ENCODE results near the gene MINDY1. TPM values are rescaled to one million over a fixed set of nuclear protein-coding genes. Genes with fewer than 3 reads are reported as not detected.

The MINDY1 gene
- total RNA-seq, 2 experiments from 2014 or later: 8.5 to 13.8 TPM

DNA sequence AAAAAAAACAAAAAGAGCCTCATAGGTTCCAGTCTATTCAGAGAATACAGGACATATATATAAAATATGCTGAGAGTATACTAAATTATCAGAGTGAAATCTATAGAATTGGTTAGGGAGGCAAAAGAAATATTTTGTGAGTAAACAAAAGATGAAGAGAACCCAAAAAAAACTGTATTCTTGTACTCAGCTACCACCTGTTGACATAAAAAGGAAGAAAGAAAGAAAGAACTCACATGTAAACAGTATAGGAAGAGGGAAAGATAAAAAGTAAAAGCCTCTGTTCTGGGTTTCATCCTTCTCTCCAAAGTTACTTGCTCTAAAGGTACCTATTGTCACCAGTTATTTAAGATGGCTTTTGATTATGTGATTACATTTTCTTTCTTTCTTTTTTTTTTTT lies 19.8 kb upstream of the MINDY1 start:
- DNase-seq (ENCODE audit: low spot score): no peak
- intact Hi-C loops (cut with micrococcal nuclease; ENCODE audit: unreplicated experiment): no loop called here

DNA sequence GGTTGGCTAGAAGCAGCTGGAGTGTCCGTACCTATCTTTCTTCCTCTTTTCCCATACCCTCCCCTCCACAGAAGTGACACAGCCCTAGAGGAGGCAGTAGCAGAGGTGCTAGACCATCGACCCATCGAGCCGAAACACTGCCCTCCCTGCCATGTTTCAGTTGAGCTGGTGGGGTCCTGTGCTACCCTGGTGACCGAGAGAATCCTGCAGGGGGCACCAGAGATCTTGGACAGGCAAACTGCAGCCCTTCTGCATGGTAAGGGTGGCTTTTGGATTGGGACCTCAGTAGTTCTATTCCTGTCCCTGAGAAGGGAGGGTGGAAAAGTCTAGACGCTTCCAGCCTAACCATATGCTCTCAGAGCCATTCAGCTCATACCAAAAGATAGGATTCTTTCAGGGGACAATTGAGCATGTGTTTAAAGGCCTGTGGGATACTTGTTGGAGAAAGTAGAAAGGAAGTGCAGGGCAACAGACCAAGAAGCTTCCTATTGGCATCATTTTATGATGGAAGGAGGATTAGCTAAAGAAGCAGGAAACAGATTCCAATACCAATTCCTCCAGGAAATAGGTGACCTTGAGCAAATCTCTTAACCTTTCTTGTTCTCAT lies 17.9 kb upstream of the MINDY1 start:
- Histone ChIP-seq H3K9me2 (ENCODE audit: insufficient read depth, low read length) (no peaks in the 10 kb centered on the region), H3K4me1 (ENCODE audit: insufficient read depth, low read length, poor library complexity, severe bottlenecking) (no peaks in the 10 kb centered on the region), H3K36me3 (ENCODE audit: insufficient read depth, low read length) (peaks cover 48% of the 10 kb centered on the region), H3K79me2 (ENCODE audit: insufficient read depth, low read depth, low read length) (no peaks in the 10 kb centered on the region), H2AFZ (ENCODE audit: low read length) (no peak overlapping the region), H3K27ac (ENCODE audit: low read depth, low read length, poor library complexity, severe bottlenecking) (no peak overlapping the region), H4K20me1 (ENCODE audit: insufficient read depth, low read length) (no peaks in the 10 kb centered on the region), H3K4me3 (ENCODE audit: low read depth, low read length, poor library complexity, severe bottlenecking) (no peak overlapping the region), H3K4me2 (ENCODE audit: low read length) (no peak overlapping the region), H3K9me3 (ENCODE audit: low read length) (no peaks in the 10 kb centered on the region)
- ChIA-PET CTCF (ENCODE audit: unreplicated experiment) (interaction anchor here (0.6 kb wide), 1 partner anchor 66 kb away, joined by 3 read pairs; no protein-coding TSS in a partner anchor), POLR2A (interaction anchor here (0.5 to 1.2 kb wide), 2 partner anchors 49 to 55 kb away, joined by 3 read pairs; no protein-coding TSS in a partner anchor)
- BruUV-seq (replicated peaks): no TSS peak
- intact Hi-C loops (cut with micrococcal nuclease; ENCODE audit: unreplicated experiment): loop anchor here (1.0 kb wide), 2 partner anchors 48 to 132 kb away; partner anchors contain the start of gene TNFAIP8L2
- peak; percentile 67 for DNase-seq (ENCODE audit: low spot score)
- TF ChIP-seq, protein P1, sequence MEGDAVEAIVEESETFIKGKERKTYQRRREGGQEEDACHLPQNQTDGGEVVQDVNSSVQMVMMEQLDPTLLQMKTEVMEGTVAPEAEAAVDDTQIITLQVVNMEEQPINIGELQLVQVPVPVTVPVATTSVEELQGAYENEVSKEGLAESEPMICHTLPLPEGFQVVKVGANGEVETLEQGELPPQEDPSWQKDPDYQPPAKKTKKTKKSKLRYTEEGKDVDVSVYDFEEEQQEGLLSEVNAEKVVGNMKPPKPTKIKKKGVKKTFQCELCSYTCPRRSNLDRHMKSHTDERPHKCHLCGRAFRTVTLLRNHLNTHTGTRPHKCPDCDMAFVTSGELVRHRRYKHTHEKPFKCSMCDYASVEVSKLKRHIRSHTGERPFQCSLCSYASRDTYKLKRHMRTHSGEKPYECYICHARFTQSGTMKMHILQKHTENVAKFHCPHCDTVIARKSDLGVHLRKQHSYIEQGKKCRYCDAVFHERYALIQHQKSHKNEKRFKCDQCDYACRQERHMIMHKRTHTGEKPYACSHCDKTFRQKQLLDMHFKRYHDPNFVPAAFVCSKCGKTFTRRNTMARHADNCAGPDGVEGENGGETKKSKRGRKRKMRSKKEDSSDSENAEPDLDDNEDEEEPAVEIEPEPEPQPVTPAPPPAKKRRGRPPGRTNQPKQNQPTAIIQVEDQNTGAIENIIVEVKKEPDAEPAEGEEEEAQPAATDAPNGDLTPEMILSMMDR (conservative IDR thresholded peaks at IDR 0.05; ENCODE audit: low read length): peak; percentile 87
- no peak for TF ChIP-seq EZH2phosphoT487 (IDR thresholded peaks at IDR 0.05; ENCODE audit: borderline replicate concordance, low read depth, low read length)

More for the DNA sequence above, 19.8 kb upstream of the MINDY1 start:
- Histone ChIP-seq H3K27ac (ENCODE audit: low read depth, low read length, poor library complexity, severe bottlenecking) (no peak overlapping the region), H3K36me3 (ENCODE audit: insufficient read depth, low read length) (peaks cover 54% of the 10 kb centered on the region), H3K9me3 (ENCODE audit: low read length) (no peaks in the 10 kb centered on the region), H3K9me2 (ENCODE audit: insufficient read depth, low read length) (no peaks in the 10 kb centered on the region), H3K4me2 (ENCODE audit: low read length) (no peak overlapping the region), H2AFZ (ENCODE audit: low read length) (no peak overlapping the region), H3K4me1 (ENCODE audit: insufficient read depth, low read length, poor library complexity, severe bottlenecking) (no peaks in the 10 kb centered on the region), H4K20me1 (ENCODE audit: insufficient read depth, low read length) (no peaks in the 10 kb centered on the region), H3K79me2 (ENCODE audit: insufficient read depth, low read depth, low read length) (no peaks in the 10 kb centered on the region), H3K4me3 (ENCODE audit: low read depth, low read length, poor library complexity, severe bottlenecking) (no peak overlapping the region)
- ChIA-PET POLR2A (no interaction called here), CTCF (ENCODE audit: unreplicated experiment) (no interaction called here)
- TF ChIP-seq, protein P1 (conservative IDR thresholded peaks at IDR 0.05; ENCODE audit: low read length): no peak
- TF ChIP-seq EZH2phosphoT487 (IDR thresholded peaks at IDR 0.05; ENCODE audit: borderline replicate concordance, low read depth, low read length): no peak
- BruUV-seq (replicated peaks): no TSS peak

DNA sequence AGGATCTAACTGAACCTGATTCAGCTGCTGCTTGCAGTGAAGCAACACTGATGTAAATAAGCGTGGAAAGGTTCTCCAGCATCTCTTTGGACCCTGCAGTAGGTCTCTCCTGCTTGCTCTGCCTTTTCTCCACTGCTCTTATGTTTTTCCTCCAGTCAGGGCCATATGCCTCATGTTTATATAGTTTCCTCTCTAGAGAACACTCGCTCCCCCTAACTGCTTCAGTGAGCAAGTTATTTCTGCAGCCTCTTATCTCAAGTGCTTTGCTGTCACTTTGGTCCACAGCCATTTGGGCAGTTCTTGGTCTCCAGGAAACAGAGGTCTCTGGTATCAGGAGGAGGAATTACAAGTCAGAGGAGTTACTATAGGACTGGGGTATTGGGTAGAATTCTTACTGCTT lies 6.8 kb upstream of the MINDY1 start:
- no TSS peak for BruUV-seq (replicated peaks)
- Histone ChIP-seq H3K9me2 (ENCODE audit: insufficient read depth, low read length) (no peaks in the 10 kb centered on the region), H3K4me2 (ENCODE audit: low read length) (no peak overlapping the region), H3K4me1 (ENCODE audit: insufficient read depth, low read length, poor library complexity, severe bottlenecking) (peaks cover 9% of the 10 kb centered on the region), H3K79me2 (ENCODE audit: insufficient read depth, low read depth, low read length) (peaks cover 16% of the 10 kb centered on the region; the same call in 1 of the 2 replicates), H3K4me3 (ENCODE audit: low read depth, low read length, poor library complexity, severe bottlenecking) (no peak overlapping the region), H4K20me1 (ENCODE audit: insufficient read depth, low read length) (no peaks in the 10 kb centered on the region), H3K27ac (ENCODE audit: low read depth, low read length, poor library complexity, severe bottlenecking) (no peak overlapping the region), H3K36me3 (ENCODE audit: insufficient read depth, low read length) (peaks cover 8% of the 10 kb centered on the region), H2AFZ (ENCODE audit: low read length) (no peak overlapping the region), H3K9me3 (ENCODE audit: low read length) (no peaks in the 10 kb centered on the region)
- ChIA-PET CTCF (ENCODE audit: unreplicated experiment) (no interaction called here), POLR2A (interaction anchor here (0.6 kb wide), 1 partner anchor 37 kb away, joined by 4 read pairs; no protein-coding TSS in a partner anchor)
- intact Hi-C loops (cut with micrococcal nuclease; ENCODE audit: unreplicated experiment): no loop called here
- no peak for DNase-seq (ENCODE audit: low spot score)
- no peak for TF ChIP-seq EZH2phosphoT487 (IDR thresholded peaks at IDR 0.05; ENCODE audit: borderline replicate concordance, low read depth, low read length)
- TF ChIP-seq, protein P1 (conservative IDR thresholded peaks at IDR 0.05; ENCODE audit: low read length): no peak

Measured in OCI-LY7 (cell line).